ENCODE results near the gene CDK11A.

The CDK11A gene

GRCh38 chr1:1758059-1758621 is 34.0 kb upstream of the CDK11A start:
- Histone ChIP-seq H3K9me3 (ENCODE audit: severe bottlenecking) (no peaks in the 10 kb centered on the region), H3K36me3 (ENCODE audit: low read depth) (peaks cover 77% of the 10 kb centered on the region), H3K27me3 (ENCODE audit: insufficient read depth, poor library complexity, severe bottlenecking) (no peaks in the 10 kb centered on the region), H3K4me1 (ENCODE audit: insufficient read depth, poor library complexity, severe bottlenecking) (peaks cover 10% of the 10 kb centered on the region), H3K4me3 (ENCODE audit: severe bottlenecking) (no peak overlapping the region), H3K27ac (ENCODE audit: poor library complexity, severe bottlenecking) (peak overlapping the region; percentile 39)
- DNase-seq (ENCODE audit: low spot score) (no peak), ATAC-seq (ENCODE audit: low read depth) (no peak)
- TF ChIP-seq CTCF (IDR thresholded peaks at IDR 0.05; ENCODE audit: poor library complexity, severe bottlenecking) = no peak

GRCh38 chr1:1757422-1758058 is 33.4 kb upstream of the CDK11A start:
- DNase-seq (ENCODE audit: low spot score) (peak; percentile 65), ATAC-seq (ENCODE audit: low read depth) (no peak)
- TF ChIP-seq CTCF (IDR thresholded peaks at IDR 0.05; ENCODE audit: poor library complexity, severe bottlenecking) = no peak
- Histone ChIP-seq H3K9me3 (ENCODE audit: severe bottlenecking) (no peaks in the 10 kb centered on the region), H3K27me3 (ENCODE audit: insufficient read depth, poor library complexity, severe bottlenecking) (no peaks in the 10 kb centered on the region), H3K36me3 (ENCODE audit: low read depth) (peaks cover 71% of the 10 kb centered on the region), H3K27ac (ENCODE audit: poor library complexity, severe bottlenecking) (no peak overlapping the region), H3K4me3 (ENCODE audit: severe bottlenecking) (no peak overlapping the region), H3K4me1 (ENCODE audit: insufficient read depth, poor library complexity, severe bottlenecking) (peaks cover 10% of the 10 kb centered on the region)

- peak; percentile 57 for DNase-seq (ENCODE audit: low spot score)
- H3K27me3 ChIP-seq (ENCODE audit: insufficient read depth, poor library complexity, severe bottlenecking) = no peaks in the 10 kb centered on the region
- H3K9me3 ChIP-seq (ENCODE audit: severe bottlenecking) = no peaks in the 10 kb centered on the region
- H3K4me3 ChIP-seq (ENCODE audit: severe bottlenecking) = no peak overlapping the region
- ATAC-seq (ENCODE audit: low read depth) = no peak
- no peak overlapping the region for H3K27ac ChIP-seq (ENCODE audit: poor library complexity, severe bottlenecking)
- H3K4me1 ChIP-seq (ENCODE audit: insufficient read depth, poor library complexity, severe bottlenecking) = peaks cover 10% of the 10 kb centered on the region
- peaks cover 64% of the 10 kb centered on the region for H3K36me3 ChIP-seq (ENCODE audit: low read depth)
- no peak for TF ChIP-seq CTCF (IDR thresholded peaks at IDR 0.05; ENCODE audit: poor library complexity, severe bottlenecking)
These were observed 32.7 kb upstream of the CDK11A start for GRCh38 chr1:1756661-1757421.

GRCh38 chr1:1755852-1756251 is 31.7 kb upstream of the CDK11A start:
- TF ChIP-seq CTCF (IDR thresholded peaks at IDR 0.05; ENCODE audit: poor library complexity, severe bottlenecking) = no peak
- H3K4me3 ChIP-seq (ENCODE audit: severe bottlenecking) = no peak overlapping the region
- ATAC-seq (ENCODE audit: low read depth) = no peak
- no peak overlapping the region for H3K27ac ChIP-seq (ENCODE audit: poor library complexity, severe bottlenecking)
- H3K4me1 ChIP-seq (ENCODE audit: insufficient read depth, poor library complexity, severe bottlenecking) = peaks cover 10% of the 10 kb centered on the region
- peaks cover 54% of the 10 kb centered on the region for H3K36me3 ChIP-seq (ENCODE audit: low read depth)
- H3K27me3 ChIP-seq (ENCODE audit: insufficient read depth, poor library complexity, severe bottlenecking) = no peaks in the 10 kb centered on the region
- H3K9me3 ChIP-seq (ENCODE audit: severe bottlenecking) = no peaks in the 10 kb centered on the region
- DNase-seq (ENCODE audit: low spot score) = no peak
